ENCODE results near the gene SERP2. TPM values are rescaled to one million over a fixed set of nuclear protein-coding genes. Genes with fewer than 3 reads are reported as not detected.

Gene SERP2
- total RNA-seq, 4 donors from 2014 or later, result 1.2 to 1.4 (median 1.3) TPM; not detected in 1

GRCh38 chr13:44422755-44423643 is 49.4 kb downstream of the SERP2 start:
- Histone ChIP-seq H3K4me3 (no peak overlapping the region), H3K27ac (no peak overlapping the region), H3K27me3 (peaks cover 4% of the 10 kb centered on the region), H3K36me3 (no peaks in the 10 kb centered on the region), H3K9me3 (no peaks in the 10 kb centered on the region), H3K4me1 (no peaks in the 10 kb centered on the region)
- DNase-seq (ENCODE audit: low spot score in 2 of 2), result no peak
- no peak for TF ChIP-seq POLR2A (IDR thresholded peaks at IDR 0.05)
- TF ChIP-seq EP300 (IDR thresholded peaks at IDR 0.05), result no peak
- no peak for TF ChIP-seq POLR2AphosphoS5 (IDR thresholded peaks at IDR 0.05)
- TF ChIP-seq, protein P1, sequence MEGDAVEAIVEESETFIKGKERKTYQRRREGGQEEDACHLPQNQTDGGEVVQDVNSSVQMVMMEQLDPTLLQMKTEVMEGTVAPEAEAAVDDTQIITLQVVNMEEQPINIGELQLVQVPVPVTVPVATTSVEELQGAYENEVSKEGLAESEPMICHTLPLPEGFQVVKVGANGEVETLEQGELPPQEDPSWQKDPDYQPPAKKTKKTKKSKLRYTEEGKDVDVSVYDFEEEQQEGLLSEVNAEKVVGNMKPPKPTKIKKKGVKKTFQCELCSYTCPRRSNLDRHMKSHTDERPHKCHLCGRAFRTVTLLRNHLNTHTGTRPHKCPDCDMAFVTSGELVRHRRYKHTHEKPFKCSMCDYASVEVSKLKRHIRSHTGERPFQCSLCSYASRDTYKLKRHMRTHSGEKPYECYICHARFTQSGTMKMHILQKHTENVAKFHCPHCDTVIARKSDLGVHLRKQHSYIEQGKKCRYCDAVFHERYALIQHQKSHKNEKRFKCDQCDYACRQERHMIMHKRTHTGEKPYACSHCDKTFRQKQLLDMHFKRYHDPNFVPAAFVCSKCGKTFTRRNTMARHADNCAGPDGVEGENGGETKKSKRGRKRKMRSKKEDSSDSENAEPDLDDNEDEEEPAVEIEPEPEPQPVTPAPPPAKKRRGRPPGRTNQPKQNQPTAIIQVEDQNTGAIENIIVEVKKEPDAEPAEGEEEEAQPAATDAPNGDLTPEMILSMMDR (IDR thresholded peaks at IDR 0.05), result no peak
- 73% methylated on average over 15 of the region's 15 CpGs for WGBS

GRCh38 chr13:44423824-44424223 is 50.2 kb downstream of the SERP2 start:
- no peaks in the 10 kb centered on the region for H3K4me1 ChIP-seq
- H3K9me3 ChIP-seq, result no peaks in the 10 kb centered on the region
- H3K4me3 ChIP-seq, result no peak overlapping the region
- no peaks in the 10 kb centered on the region for H3K36me3 ChIP-seq
- TF ChIP-seq POLR2AphosphoS5 (IDR thresholded peaks at IDR 0.05), result no peak
- TF ChIP-seq EP300 (IDR thresholded peaks at IDR 0.05), result no peak
- no peak for TF ChIP-seq POLR2A (IDR thresholded peaks at IDR 0.05)
- TF ChIP-seq, protein P1 (IDR thresholded peaks at IDR 0.05), result no peak
- WGBS, result 94% methylated on average over 5 of the region's 5 CpGs
- no peak for DNase-seq (ENCODE audit: low spot score in 2 of 2)
- H3K27me3 ChIP-seq, result peaks cover 4% of the 10 kb centered on the region
- H3K27ac ChIP-seq, result no peak overlapping the region

GRCh38 chr13:44425041-44425814 is 51.6 kb downstream of the SERP2 start:
- DNase-seq (ENCODE audit: low spot score in 2 of 2), result no peak
- TF ChIP-seq, protein P1 (IDR thresholded peaks at IDR 0.05), result no peak
- TF ChIP-seq POLR2A (IDR thresholded peaks at IDR 0.05) (no peak), EP300 (IDR thresholded peaks at IDR 0.05) (no peak), POLR2AphosphoS5 (IDR thresholded peaks at IDR 0.05) (no peak)
- H3K4me1 ChIP-seq, result no peaks in the 10 kb centered on the region
- no peaks in the 10 kb centered on the region for H3K36me3 ChIP-seq
- no peaks in the 10 kb centered on the region for H3K9me3 ChIP-seq
- WGBS, result 59% methylated on average over 9 of the region's 9 CpGs
- H3K27me3 ChIP-seq, result peaks cover 4% of the 10 kb centered on the region
- no peak overlapping the region for H3K27ac ChIP-seq
- no peak overlapping the region for H3K4me3 ChIP-seq

- 96% methylated on average over 2 of the region's 2 CpGs for WGBS
- Histone ChIP-seq H3K27me3 (peaks cover 4% of the 10 kb centered on the region), H3K27ac (no peak overlapping the region), H3K4me3 (no peak overlapping the region), H3K36me3 (no peaks in the 10 kb centered on the region), H3K9me3 (no peaks in the 10 kb centered on the region), H3K4me1 (no peaks in the 10 kb centered on the region)
- TF ChIP-seq, protein P1 (IDR thresholded peaks at IDR 0.05), result no peak
- TF ChIP-seq POLR2AphosphoS5 (IDR thresholded peaks at IDR 0.05) (no peak), POLR2A (IDR thresholded peaks at IDR 0.05) (no peak), EP300 (IDR thresholded peaks at IDR 0.05) (no peak)
- DNase-seq (ENCODE audit: low spot score in 2 of 2), result no peak
Measured at GRCh38 chr13:44425815-44426078, 52.1 kb downstream of the SERP2 start.

GRCh38 chr13:44426461-44426860 is 52.8 kb downstream of the SERP2 start:
- Histone ChIP-seq H3K9me3 (no peaks in the 10 kb centered on the region), H3K27me3 (peaks cover 4% of the 10 kb centered on the region), H3K36me3 (no peaks in the 10 kb centered on the region), H3K4me1 (no peaks in the 10 kb centered on the region), H3K27ac (no peak overlapping the region), H3K4me3 (no peak overlapping the region)
- DNase-seq (ENCODE audit: low spot score in 2 of 2), result no peak
- 83% methylated on average over 3 of the region's 3 CpGs for WGBS
- TF ChIP-seq POLR2A (IDR thresholded peaks at IDR 0.05) (no peak), EP300 (IDR thresholded peaks at IDR 0.05) (no peak), POLR2AphosphoS5 (IDR thresholded peaks at IDR 0.05) (no peak)
- TF ChIP-seq, protein P1 (IDR thresholded peaks at IDR 0.05), result no peak
